Thymus (tissue), 2 donors: Measurements from ENCODE around the gene POU2F2. TPM values are rescaled to one million over a fixed set of nuclear protein-coding genes. Genes with fewer than 3 reads are reported as not detected.

Experiments used
- polyA plus RNA-seq: library from polyadenylated mRNA; stranded (reverse); fragments of 200-250 nt; gene quantifications from one replicate; pipeline ENCODE4 v1.2.3, GENCODE V29; 2013
- total RNA-seq: library from RNA; stranded (reverse); fragments of 120-200 nt; gene quantifications from one replicate; pipeline ENCODE4 v1.2.4, GENCODE V29; 2013
- donor health status: healthy.

The POU2F2 gene
- total and polyA plus RNA-seq, 2 donors: 1.5 to 7.7 TPM

Other genes with a start within 250 kb of the POU2F2 start
- 94.3 TPM for gene ARHGEF1, start 249.3 kb downstream of the POU2F2 start, total RNA-seq
- gene ARHGEF1, start 249.3 kb downstream of the POU2F2 start, polyA plus RNA-seq: 630 TPM
- 0.09 TPM for gene ERFL, start 204.0 kb downstream of the POU2F2 start, total RNA-seq
- gene ERFL, start 204.0 kb downstream of the POU2F2 start, polyA plus RNA-seq: 3.5 TPM
- 116 TPM for gene RABAC1, start 173.1 kb downstream of the POU2F2 start, total RNA-seq
- 111 TPM for gene RABAC1, start 173.1 kb downstream of the POU2F2 start, polyA plus RNA-seq
- gene ATP1A3, start 138.2 kb downstream of the POU2F2 start, total RNA-seq: 1.2 TPM
- 2.6 TPM for gene ATP1A3, start 138.2 kb downstream of the POU2F2 start, polyA plus RNA-seq
- 0.33 TPM for gene GRIK5, start 62.2 kb downstream of the POU2F2 start, total RNA-seq
- gene GRIK5, start 62.2 kb downstream of the POU2F2 start, polyA plus RNA-seq: 1.7 TPM
- gene ZNF574, start 56.3 kb downstream of the POU2F2 start, total RNA-seq: 6.0 TPM
- gene ZNF574, start 56.3 kb downstream of the POU2F2 start, polyA plus RNA-seq: 5.7 TPM
- gene DEDD2, start 85.2 kb upstream of the POU2F2 start, total RNA-seq: 30.1 TPM
- gene DEDD2, start 85.2 kb upstream of the POU2F2 start, polyA plus RNA-seq: 36.9 TPM
- 4.1 TPM for gene ZNF526, start 87.9 kb upstream of the POU2F2 start, total RNA-seq
- 3.6 TPM for gene ZNF526, start 87.9 kb upstream of the POU2F2 start, polyA plus RNA-seq
- 12.7 TPM for gene GSK3A, start 110.2 kb upstream of the POU2F2 start, total RNA-seq
- 31.4 TPM for gene GSK3A, start 110.2 kb upstream of the POU2F2 start, polyA plus RNA-seq
- gene ERF, start 122.7 kb upstream of the POU2F2 start, total RNA-seq: 12.1 TPM
- 53.7 TPM for gene ERF, start 122.7 kb upstream of the POU2F2 start, polyA plus RNA-seq
- 8.3 TPM for gene CIC, start 136.8 kb upstream of the POU2F2 start, total RNA-seq
- 52.2 TPM for gene CIC, start 136.8 kb upstream of the POU2F2 start, polyA plus RNA-seq
- 0.42 TPM for gene PRR19, start 169.7 kb upstream of the POU2F2 start, total RNA-seq
- 0.78 TPM for gene PRR19, start 169.7 kb upstream of the POU2F2 start, polyA plus RNA-seq
- gene PAFAH1B3, start 170.2 kb upstream of the POU2F2 start, total RNA-seq: 61.8 TPM
- 25.6 TPM for gene PAFAH1B3, start 170.2 kb upstream of the POU2F2 start, polyA plus RNA-seq
- gene TMEM145, start 180.9 kb upstream of the POU2F2 start, total RNA-seq: not detected
- gene TMEM145, start 180.9 kb upstream of the POU2F2 start, polyA plus RNA-seq: 0.78 TPM
- gene MEGF8, start 193.2 kb upstream of the POU2F2 start, total RNA-seq: 2.7 TPM
- 5.5 TPM for gene MEGF8, start 193.2 kb upstream of the POU2F2 start, polyA plus RNA-seq